OCI-LY1 (cell line): ENCODE measurements around the gene ZFP1.

Experiments used
- H2AFZ ChIP-seq: fragments of 200-600 bp; sonication (generic), shearing (Covaris generic); 2 replicates; pipeline ENCODE4 v1.6.0; 2014; ENCODE audit warnings: antibody characterized with exemption, mild to moderate bottlenecking, low read length
- H3F3A ChIP-seq: fragments of 200-600 bp; sonication (generic), shearing (Covaris generic); 2 replicates; pipeline ENCODE4 v1.6.0; 2014; ENCODE audit warnings: mild to moderate bottlenecking, antibody characterized with exemption, low read length, moderate library complexity; ENCODE audit not compliant: insufficient read depth
- H3K27ac ChIP-seq: fragments of 200-600 bp; sonication (generic); 2 replicates; pipeline ENCODE4 v1.5.1; 2014; ENCODE audit warnings: low read length, mixed run types, mild to moderate bottlenecking, low read depth; ENCODE audit not compliant: poor library complexity, severe bottlenecking
- H3K27me3 ChIP-seq: fragments of 200-600 bp; sonication (generic); 2 replicates; pipeline ENCODE4 v1.6.0; 2014; ENCODE audit warnings: antibody characterized with exemption, mild to moderate bottlenecking, low read length, moderate library complexity; ENCODE audit not compliant: insufficient read depth
- H3K36me3 ChIP-seq: fragments of 200-600 bp; sonication (generic); 2 replicates; pipeline ENCODE4 v1.6.1; 2014; ENCODE audit warnings: mild to moderate bottlenecking, antibody characterized with exemption, low read length, moderate library complexity, mixed read lengths; ENCODE audit not compliant: insufficient read depth
- H3K4me1 ChIP-seq: fragments of 200-600 bp; sonication (generic); 2 replicates; pipeline ENCODE4 v1.5.1; 2014; ENCODE audit warnings: mild to moderate bottlenecking, low read length, moderate library complexity; ENCODE audit not compliant: insufficient read depth, severe bottlenecking
- H3K4me2 ChIP-seq: fragments of 200-600 bp; sonication (generic), shearing (Covaris generic); 2 replicates; pipeline ENCODE4 v1.6.1; 2014; ENCODE audit warnings: low read length
- H3K4me3 ChIP-seq: fragments of 200-600 bp; sonication (generic); 2 replicates; pipeline ENCODE4 v1.5.1; 2014; ENCODE audit warnings: low read length, low read depth, mild to moderate bottlenecking, mixed read lengths; ENCODE audit not compliant: poor library complexity, severe bottlenecking
- H3K79me2 ChIP-seq: fragments of 200-600 bp; shearing (Covaris generic); 2 replicates; pipeline ENCODE4 v1.6.1; 2016; ENCODE audit warnings: mixed run types, low read length, mixed read lengths; ENCODE audit not compliant: insufficient read depth
- H3K9ac ChIP-seq: fragments of 200-600 bp; sonication (generic), shearing (Covaris generic); 2 replicates; pipeline ENCODE4 v1.6.1; 2014; ENCODE audit warnings: mild to moderate bottlenecking, low read length, mixed read lengths
- H3K9me2 ChIP-seq: fragments of 200-600 bp; sonication (generic), shearing (Covaris generic); 2 replicates; pipeline ENCODE4 v1.6.1; 2014; ENCODE audit warnings: low read depth, mild to moderate bottlenecking, low read length, mixed read lengths
- H3K9me3 ChIP-seq: fragments of 200-600 bp; shearing (Covaris generic); 2 replicates; pipeline ENCODE4 v1.6.1; 2014; ENCODE audit warnings: low read length, mixed read lengths
- H4K20me1 ChIP-seq: fragments of 200-600 bp; sonication (generic), shearing (Covaris generic); 2 replicates; pipeline ENCODE4 v1.6.0; 2016; ENCODE audit warnings: mild to moderate bottlenecking, low read length; ENCODE audit not compliant: insufficient read depth
- CTCF ChIP-seq: fragments of 200-600 bp; sonication (generic), shearing (Covaris generic); IDR thresholded peaks from 2 replicates; pipeline ENCODE4 v1.5.1; 2017; ENCODE audit warnings: mild to moderate bottlenecking, antibody characterized with exemption, low read length, moderate library complexity, mixed read lengths
- EZH2 ChIP-seq: fragments of 200-600 bp; sonication (generic), shearing (Covaris generic); IDR thresholded peaks from 2 replicates; pipeline ENCODE4 v1.8.0; 2017; ENCODE audit warnings: borderline replicate concordance, mixed run types, mild to moderate bottlenecking, antibody characterized with exemption, low read length, moderate library complexity, mixed read lengths

ZFP1 gene

GRCh38 chr16:75109732-75110243 is 38.5 kb upstream of the ZFP1 start:
- H3K27ac ChIP-seq, result peak overlapping the region; percentile 46
- peaks cover 42% of the 10 kb centered on the region for H3K4me1 ChIP-seq
- H3K4me3 ChIP-seq, result peak overlapping the region; percentile 38
- no peaks in the 10 kb centered on the region for H3K9me2 ChIP-seq
- H3K36me3 ChIP-seq, result no peaks in the 10 kb centered on the region
- H3K79me2 ChIP-seq, result no peaks in the 10 kb centered on the region
- H3K4me2 ChIP-seq, result peak overlapping the region; percentile 56; the same call in 1 of the 2 replicates
- H3K27me3 ChIP-seq, result no peaks in the 10 kb centered on the region
- H3F3A ChIP-seq, result no peaks in the 10 kb centered on the region
- no peak; the same call in 1 of the 2 replicates for TF ChIP-seq CTCF
- TF ChIP-seq EZH2, result no peak
- no peak overlapping the region; the same call in 1 of the 2 replicates for H3K9ac ChIP-seq
- H2AFZ ChIP-seq, result no peak overlapping the region
- no peaks in the 10 kb centered on the region for H3K9me3 ChIP-seq
- H4K20me1 ChIP-seq, result no peaks in the 10 kb centered on the region

- Histone ChIP-seq H3K4me3 (peak overlapping the region; percentile 26), H3K27me3 (no peaks in the 10 kb centered on the region), H3K9me2 (no peaks in the 10 kb centered on the region), H3K9ac (peak overlapping the region; percentile 5; the same call in 1 of the 2 replicates), H3F3A (no peaks in the 10 kb centered on the region), H3K9me3 (no peaks in the 10 kb centered on the region), H4K20me1 (no peaks in the 10 kb centered on the region), H2AFZ (no peak overlapping the region), H3K4me2 (peak overlapping the region; percentile 56), H3K4me1 (peaks cover 42% of the 10 kb centered on the region), H3K36me3 (no peaks in the 10 kb centered on the region), H3K79me2 (no peaks in the 10 kb centered on the region), H3K27ac (peak overlapping the region; percentile 33)
- no peak for TF ChIP-seq EZH2
- TF ChIP-seq CTCF, result peak; percentile 79
Observed at GRCh38 chr16:75110637-75111513, 37.4 kb upstream of the ZFP1 start.

GRCh38 chr16:75111514-75111940 is 36.8 kb upstream of the ZFP1 start:
- H3K9ac ChIP-seq, result no peak overlapping the region
- H3K9me3 ChIP-seq, result no peaks in the 10 kb centered on the region
- H3K36me3 ChIP-seq, result no peaks in the 10 kb centered on the region
- H3K79me2 ChIP-seq, result no peaks in the 10 kb centered on the region
- H3K9me2 ChIP-seq, result no peaks in the 10 kb centered on the region
- no peak overlapping the region for H3K27ac ChIP-seq
- no peaks in the 10 kb centered on the region for H3K27me3 ChIP-seq
- TF ChIP-seq EZH2, result no peak
- 0 out of 2 replicates have a peak, but pooled peaks have one; percentile 2 for TF ChIP-seq CTCF
- no peaks in the 10 kb centered on the region for H4K20me1 ChIP-seq
- no peaks in the 10 kb centered on the region for H3F3A ChIP-seq
- peak overlapping the region; percentile 56; the same call in 1 of the 2 replicates for H3K4me2 ChIP-seq
- no peak overlapping the region for H3K4me3 ChIP-seq
- H3K4me1 ChIP-seq, result peaks cover 42% of the 10 kb centered on the region
- no peak overlapping the region for H2AFZ ChIP-seq
